NCI-H1436 treated with DMSO at 0.1 percent for 48 hours (cell line): ENCODE results near the gene MAPK8.

Source experiments
- DNase-seq: peaks from one replicate; lab custom pipeline; 2025; lab: John Stamatoyannopoulos, UW

Gene MAPK8

GRCh38 chr10:48292616-48293015 is 13.9 kb upstream of the MAPK8 start:
- no peak for DNase-seq

- DNase-seq, result no peak
These were observed 12.0 kb upstream of the MAPK8 start for GRCh38 chr10:48294431-48294830.

- DNase-seq, result no peak
These were observed 9.8 kb upstream of the MAPK8 start for GRCh38 chr10:48296576-48297098.

GRCh38 chr10:48299066-48299465 is 7.4 kb upstream of the MAPK8 start:
- DNase-seq, result no peak

GRCh38 chr10:48299692-48300091 is 6.8 kb upstream of the MAPK8 start:
- DNase-seq, result no peak

- DNase-seq, result no peak
These were observed 5.9 kb upstream of the MAPK8 start for GRCh38 chr10:48300556-48300955.

- no peak for DNase-seq
These were observed 3.7 kb upstream of the MAPK8 start for GRCh38 chr10:48302515-48303476.

- no peak for DNase-seq
These were observed 592 bp upstream of the MAPK8 start for GRCh38 chr10:48305905-48306264.

- DNase-seq, result no peak
These were observed 613 bp downstream of the MAPK8 start for GRCh38 chr10:48306870-48307710.

- DNase-seq, result no peak
These were observed 1.2 kb downstream of the MAPK8 start for GRCh38 chr10:48307711-48308018.

GRCh38 chr10:48309711-48310226 is 3.3 kb downstream of the MAPK8 start:
- DNase-seq, result no peak

- no peak for DNase-seq
These were observed 7.6 kb downstream of the MAPK8 start for GRCh38 chr10:48314107-48314506.

- no peak for DNase-seq
These were observed 9.8 kb downstream of the MAPK8 start for GRCh38 chr10:48316236-48316635.

GRCh38 chr10:48317321-48317990 is 11.0 kb downstream of the MAPK8 start:
- no peak for DNase-seq

GRCh38 chr10:48322017-48322416 is 15.5 kb downstream of the MAPK8 start:
- DNase-seq, result no peak

GRCh38 chr10:48324580-48324979 is 18.1 kb downstream of the MAPK8 start:
- DNase-seq, result no peak

GRCh38 chr10:48330269-48330668 is 23.8 kb downstream of the MAPK8 start:
- no peak for DNase-seq

GRCh38 chr10:48331436-48331835 is 25.0 kb downstream of the MAPK8 start:
- DNase-seq, result no peak

- no peak for DNase-seq
These were observed 25.8 kb downstream of the MAPK8 start for GRCh38 chr10:48332166-48332870.

- no peak for DNase-seq
These were observed 26.4 kb downstream of the MAPK8 start for GRCh38 chr10:48332871-48333216.

- no peak for DNase-seq
These were observed 27.4 kb downstream of the MAPK8 start for GRCh38 chr10:48333856-48334255.

- no peak for DNase-seq
These were observed 29.3 kb downstream of the MAPK8 start for GRCh38 chr10:48335788-48336187.
